Smooth muscle cell (in vitro differentiated cells): Measurements from ENCODE around the gene WNT3. TPM values are rescaled to one million over a fixed set of nuclear protein-coding genes. Genes with fewer than 3 reads are reported as not detected.

Source experiments
- DNase-seq: peaks from one replicate; lab custom pipeline; 2025; ENCODE audit not compliant: unreplicated experiment; lab: John Stamatoyannopoulos, UW
- H2AFZ ChIP-seq: fragments of 200-600 bp; sonication (generic); 2 replicates; pipeline ENCODE4 v1.6.0; 2016; ENCODE audit warnings: antibody characterized with exemption, low read depth, mild to moderate bottlenecking
- H3F3A ChIP-seq: fragments of 200-600 bp; sonication (generic); 2 replicates; pipeline ENCODE4 v1.6.0; 2017; ENCODE audit warnings: antibody characterized with exemption, low read depth
- H3K27ac ChIP-seq: fragments of 200-600 bp; sonication (generic); 2 replicates; pipeline ENCODE4 v1.5.1; 2016; ENCODE audit warnings: low read depth, mild to moderate bottlenecking
- H3K27me3 ChIP-seq: fragments of 200-600 bp; sonication (generic); 2 replicates; pipeline ENCODE4 v1.6.1; 2016; ENCODE audit warnings: low read depth, mild to moderate bottlenecking
- H3K36me3 ChIP-seq: fragments of 200-600 bp; sonication (generic); 2 replicates; pipeline ENCODE4 v1.5.1; 2016; ENCODE audit warnings: low read depth
- H3K4me1 ChIP-seq: fragments of 200-600 bp; sonication (generic); 2 replicates; pipeline ENCODE4 v1.5.1; 2016; ENCODE audit warnings: low read depth
- H3K4me2 ChIP-seq: fragments of 200-600 bp; sonication (generic); 2 replicates; pipeline ENCODE4 v1.6.0; 2016; ENCODE audit warnings: mild to moderate bottlenecking
- H3K4me3 ChIP-seq: fragments of 200-600 bp; sonication (generic); 2 replicates; pipeline ENCODE4 v1.5.1; 2016; ENCODE audit warnings: mild to moderate bottlenecking
- H3K79me2 ChIP-seq: fragments of 200-600 bp; sonication (generic); 2 replicates; pipeline ENCODE4 v1.6.0; 2016; ENCODE audit warnings: low read depth, mild to moderate bottlenecking
- H3K9ac ChIP-seq: fragments of 200-600 bp; sonication (generic); 2 replicates; pipeline ENCODE4 v1.6.0; 2016; ENCODE audit warnings: low read depth
- H3K9me3 ChIP-seq: fragments of 200-600 bp; sonication (generic); replicated peaks from 2 replicates; pipeline ENCODE4 v1.5.1; 2016; ENCODE audit warnings: low read depth
- H4K20me1 ChIP-seq: fragments of 200-600 bp; sonication (generic); 2 replicates; pipeline ENCODE4 v1.6.0; 2016; ENCODE audit warnings: low read depth
- WGBS: methylation state at CpG from one replicate; pipeline ENCODE4 v1.1.7; 2016; ENCODE audit warnings: low lambda C conversion rate; 5-methylcytosine and 5-hydroxymethylcytosine counted together
- polyA plus RNA-seq: library from polyadenylated mRNA; unstranded; fragments of >200 nt; fragmentation: Nextera tagmentation; extraction: Ambion mirVana; gene quantifications from 2 replicates; pipeline ENCODE4 v1.2.1, GENCODE V29; 2016
- total RNA-seq: library from RNA; depleted of rRNA; stranded (reverse); fragments of >200 nt; gene quantifications from 2 replicates; pipeline ENCODE4 v1.2.3, GENCODE V29; 2014
- TF ChIP-seq, protein P1 (sequence below): fragments of 200-600 bp; sonication (generic); IDR thresholded peaks from 2 replicates; pipeline ENCODE4 v1.5.1; 2017; ENCODE audit warnings: borderline replicate concordance, mild to moderate bottlenecking, antibody characterized with exemption; ENCODE audit not compliant: insufficient read depth, poor library complexity, severe bottlenecking

Gene WNT3
- total and polyA plus RNA-seq, 2 experiments from 2014 or later: 2.9 to 6.2 TPM

DNA sequence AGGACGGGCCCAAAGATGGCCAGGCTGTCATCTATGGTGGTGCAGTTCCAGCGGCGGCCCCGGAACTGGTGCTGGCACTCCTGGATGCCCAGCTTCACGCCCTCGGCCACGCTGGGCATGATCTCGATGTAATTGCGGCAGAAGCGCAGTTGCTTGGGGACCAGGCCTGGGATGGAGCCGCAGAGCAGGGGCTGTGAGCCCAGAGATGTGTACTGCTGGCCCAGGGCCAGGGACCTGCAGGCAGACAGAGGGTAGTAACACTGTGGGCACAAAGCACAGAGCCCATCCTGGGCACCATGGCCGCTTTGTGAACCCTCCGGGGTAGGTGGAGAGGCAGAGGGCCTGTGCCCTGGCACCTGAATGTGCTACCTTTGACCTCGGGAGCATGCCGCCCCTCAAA is 44.8 kb downstream of the WNT3 start:
- no peak overlapping the region for H3K9ac ChIP-seq
- H3K4me3 ChIP-seq: no peak overlapping the region
- no peaks in the 10 kb centered on the region for H3K36me3 ChIP-seq
- H3K27me3 ChIP-seq: no peaks in the 10 kb centered on the region
- H3K4me1 ChIP-seq: peaks cover 9% of the 10 kb centered on the region
- H3K79me2 ChIP-seq: no peaks in the 10 kb centered on the region
- 88% methylated on average over 15 of the region's 15 CpGs for WGBS
- H2AFZ ChIP-seq: no peak overlapping the region
- no peak overlapping the region for H3K4me2 ChIP-seq
- H3F3A ChIP-seq: peaks cover 12% of the 10 kb centered on the region
- DNase-seq: no peak
- H3K27ac ChIP-seq: no peak overlapping the region
- H3K9me3 ChIP-seq: no peaks in the 10 kb centered on the region
- H4K20me1 ChIP-seq: no peaks in the 10 kb centered on the region
- TF ChIP-seq, protein P1, sequence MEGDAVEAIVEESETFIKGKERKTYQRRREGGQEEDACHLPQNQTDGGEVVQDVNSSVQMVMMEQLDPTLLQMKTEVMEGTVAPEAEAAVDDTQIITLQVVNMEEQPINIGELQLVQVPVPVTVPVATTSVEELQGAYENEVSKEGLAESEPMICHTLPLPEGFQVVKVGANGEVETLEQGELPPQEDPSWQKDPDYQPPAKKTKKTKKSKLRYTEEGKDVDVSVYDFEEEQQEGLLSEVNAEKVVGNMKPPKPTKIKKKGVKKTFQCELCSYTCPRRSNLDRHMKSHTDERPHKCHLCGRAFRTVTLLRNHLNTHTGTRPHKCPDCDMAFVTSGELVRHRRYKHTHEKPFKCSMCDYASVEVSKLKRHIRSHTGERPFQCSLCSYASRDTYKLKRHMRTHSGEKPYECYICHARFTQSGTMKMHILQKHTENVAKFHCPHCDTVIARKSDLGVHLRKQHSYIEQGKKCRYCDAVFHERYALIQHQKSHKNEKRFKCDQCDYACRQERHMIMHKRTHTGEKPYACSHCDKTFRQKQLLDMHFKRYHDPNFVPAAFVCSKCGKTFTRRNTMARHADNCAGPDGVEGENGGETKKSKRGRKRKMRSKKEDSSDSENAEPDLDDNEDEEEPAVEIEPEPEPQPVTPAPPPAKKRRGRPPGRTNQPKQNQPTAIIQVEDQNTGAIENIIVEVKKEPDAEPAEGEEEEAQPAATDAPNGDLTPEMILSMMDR: no peak

DNA sequence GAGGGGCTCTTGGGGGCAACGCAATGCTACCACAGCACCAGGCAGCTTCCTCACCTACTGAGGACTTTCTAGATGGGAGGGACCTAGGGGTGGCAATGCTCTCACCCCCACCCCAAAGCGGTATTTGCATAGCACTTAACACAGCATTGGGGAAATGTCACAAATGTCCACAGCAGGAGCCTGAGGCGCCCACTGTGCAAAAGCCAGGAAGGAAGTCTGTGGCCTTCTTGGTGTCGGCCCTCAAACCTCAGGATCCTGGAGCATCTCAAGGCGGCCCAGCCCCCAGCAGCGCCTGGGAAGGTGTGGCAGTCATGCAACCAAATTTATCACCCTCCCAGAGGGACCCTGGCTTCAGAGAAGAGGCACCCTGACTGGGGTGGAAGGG is 45.3 kb downstream of the WNT3 start:
- Histone ChIP-seq H3K4me3 (no peak overlapping the region), H3K4me1 (peaks cover 9% of the 10 kb centered on the region), H3K9ac (no peak overlapping the region), H3K79me2 (no peaks in the 10 kb centered on the region), H3K27me3 (no peaks in the 10 kb centered on the region), H3K27ac (no peak overlapping the region), H3K4me2 (no peak overlapping the region), H2AFZ (no peak overlapping the region), H3K36me3 (no peaks in the 10 kb centered on the region), H3F3A (peaks cover 12% of the 10 kb centered on the region), H3K9me3 (no peaks in the 10 kb centered on the region), H4K20me1 (no peaks in the 10 kb centered on the region)
- WGBS: 76% methylated on average over 6 of the region's 6 CpGs
- TF ChIP-seq, protein P1: no peak
- no peak for DNase-seq

DNA sequence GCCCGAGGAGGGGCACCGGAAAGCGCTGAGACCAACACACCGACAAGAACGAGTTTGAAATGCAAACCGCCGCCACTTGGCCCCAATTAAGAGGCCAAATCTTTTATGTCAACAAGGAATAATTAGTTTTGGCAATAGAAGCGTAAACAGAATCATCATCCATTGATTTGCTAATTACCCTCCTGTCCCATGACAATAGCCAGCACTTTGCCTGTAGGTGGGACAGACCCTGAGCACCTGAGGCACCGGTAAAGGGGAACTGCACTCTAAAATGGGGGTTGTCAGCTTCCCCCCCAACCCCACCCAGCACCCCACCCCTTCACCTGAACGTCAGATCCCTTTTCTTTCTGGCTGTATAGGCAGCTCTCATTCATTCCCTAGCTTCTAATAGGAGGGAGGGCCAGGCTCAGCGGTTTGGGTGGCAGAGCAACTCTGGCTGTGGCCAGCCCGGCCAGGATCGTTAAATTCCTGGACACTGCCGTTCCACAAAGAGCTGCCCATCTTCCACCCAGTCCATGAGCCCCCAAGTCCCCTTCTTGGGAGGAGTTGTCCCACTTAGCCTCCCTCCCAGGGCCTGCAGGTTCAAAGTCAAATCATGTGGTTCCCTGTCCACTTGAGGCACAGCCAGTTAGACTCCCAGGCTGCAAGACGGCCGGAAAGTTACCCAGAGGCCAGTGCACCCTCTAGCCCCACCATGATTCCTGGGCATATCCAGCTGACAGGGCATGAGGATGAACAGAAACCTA is 45.8 kb downstream of the WNT3 start:
- H4K20me1 ChIP-seq: no peaks in the 10 kb centered on the region
- peak overlapping the region; percentile 52 for H3K4me3 ChIP-seq
- DNase-seq: no peak
- H3K27ac ChIP-seq: no peak overlapping the region
- peaks cover 12% of the 10 kb centered on the region for H3F3A ChIP-seq
- peak overlapping the region; percentile 90 for H3K4me2 ChIP-seq
- TF ChIP-seq, protein P1: no peak
- H3K9me3 ChIP-seq: no peaks in the 10 kb centered on the region
- peak overlapping the region; percentile 55 for H2AFZ ChIP-seq
- peaks cover 9% of the 10 kb centered on the region for H3K4me1 ChIP-seq
- H3K36me3 ChIP-seq: no peaks in the 10 kb centered on the region
- H3K9ac ChIP-seq: no peak overlapping the region
- no peaks in the 10 kb centered on the region for H3K79me2 ChIP-seq
- H3K27me3 ChIP-seq: no peaks in the 10 kb centered on the region
- WGBS: 23% methylated on average over 16 of the region's 16 CpGs
